ENCODE measurements around the gene BICRA.

The BICRA gene

GRCh38 chr19:47657719-47658118, 48.8 kb downstream of the BICRA start:
- DNase-seq (ENCODE audit: low spot score), result no peak
- no peak for TF ChIP-seq CTCF (IDR thresholded peaks at IDR 0.05; ENCODE audit: extremely low read depth, missing control alignments)

GRCh38 chr19:47658431-47659348, 49.8 kb downstream of the BICRA start:
- no peak for DNase-seq (ENCODE audit: low spot score)
- no peak for TF ChIP-seq CTCF (IDR thresholded peaks at IDR 0.05; ENCODE audit: extremely low read depth, missing control alignments)

- no peak for TF ChIP-seq CTCF (IDR thresholded peaks at IDR 0.05; ENCODE audit: extremely low read depth, missing control alignments)
These were observed 51.5 kb downstream of the BICRA start for GRCh38 chr19:47660435-47660832.

GRCh38 chr19:47661161-47661560, 52.2 kb downstream of the BICRA start:
- no peak for DNase-seq (ENCODE audit: low spot score)
- TF ChIP-seq CTCF (IDR thresholded peaks at IDR 0.05; ENCODE audit: extremely low read depth, missing control alignments), result no peak

More at GRCh38 chr19:47660435-47660832, 51.5 kb downstream of the BICRA start:
- DNase-seq (ENCODE audit: low spot score), result no peak

- DNase-seq (ENCODE audit: low spot score), result no peak
- no peak for TF ChIP-seq CTCF (IDR thresholded peaks at IDR 0.05; ENCODE audit: extremely low read depth, missing control alignments)
These were observed 52.7 kb downstream of the BICRA start for GRCh38 chr19:47661611-47662010.

GRCh38 chr19:47663435-47663910, 54.5 kb downstream of the BICRA start:
- DNase-seq (ENCODE audit: low spot score), result no peak
- no peak for TF ChIP-seq CTCF (IDR thresholded peaks at IDR 0.05; ENCODE audit: extremely low read depth, missing control alignments)
